NCI-H2196 (cell line): ENCODE results near the gene MVP.
"Not testable (repeated sequence)": the region's sequence is repeated elsewhere in the genome, so short reads cannot be mapped to it uniquely, and the experiment has no call there.

ENCODE experiments used
- DNase-seq: peaks from one replicate; lab custom pipeline; 2025; ENCODE audit not compliant: unreplicated experiment; lab: John Stamatoyannopoulos, UW

The MVP gene

DNA sequence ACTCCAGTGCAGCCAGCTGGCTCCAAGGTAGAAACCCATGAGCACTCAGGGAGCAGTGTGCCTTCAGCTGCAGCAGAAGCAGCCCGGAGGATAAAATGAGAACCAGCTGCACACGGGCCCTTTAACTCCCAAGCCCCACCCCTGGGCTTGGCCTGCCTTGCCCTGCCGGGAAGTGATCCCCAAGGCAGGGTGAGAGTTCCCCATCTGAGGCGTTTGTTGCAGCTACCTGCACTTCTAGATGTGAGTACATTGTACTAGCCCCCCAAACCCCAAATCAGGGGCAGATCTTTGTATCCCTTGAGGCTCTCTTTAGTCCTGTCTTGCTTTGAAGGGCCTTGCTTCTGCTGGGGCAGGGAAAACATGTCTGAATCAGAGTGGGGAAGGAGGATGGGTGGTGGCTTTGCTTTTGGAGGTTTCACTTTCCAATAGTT, at the start of gene MVP:
Gene MVP, plus strand, starts transcription at position 192 of the 431 bp plus-strand sequence. CDS start 10,088 bp downstream, outside the sequence.
- peak; percentile 75 for DNase-seq

DNA sequence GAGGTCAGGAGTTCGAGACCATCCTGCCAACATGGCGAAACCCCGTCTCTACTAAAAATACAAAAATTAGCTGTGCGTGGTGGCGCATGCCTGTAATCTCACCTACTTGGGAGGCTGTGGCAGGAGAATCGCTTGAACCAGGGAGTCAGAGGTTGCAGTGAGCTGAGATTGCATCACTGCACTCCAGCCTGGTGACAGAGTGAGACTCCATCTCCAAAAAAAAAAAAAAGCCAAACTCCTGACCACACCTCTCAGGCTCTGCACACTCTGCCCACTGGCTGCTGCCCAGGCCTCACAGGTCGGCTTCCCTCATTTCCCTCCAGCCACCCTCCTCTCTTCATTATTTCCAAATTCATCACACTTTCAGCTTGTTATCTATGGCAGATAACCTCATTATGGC, 47.9 kb upstream of the MVP start:
- DNase-seq: not testable (repeated sequence)

DNA sequence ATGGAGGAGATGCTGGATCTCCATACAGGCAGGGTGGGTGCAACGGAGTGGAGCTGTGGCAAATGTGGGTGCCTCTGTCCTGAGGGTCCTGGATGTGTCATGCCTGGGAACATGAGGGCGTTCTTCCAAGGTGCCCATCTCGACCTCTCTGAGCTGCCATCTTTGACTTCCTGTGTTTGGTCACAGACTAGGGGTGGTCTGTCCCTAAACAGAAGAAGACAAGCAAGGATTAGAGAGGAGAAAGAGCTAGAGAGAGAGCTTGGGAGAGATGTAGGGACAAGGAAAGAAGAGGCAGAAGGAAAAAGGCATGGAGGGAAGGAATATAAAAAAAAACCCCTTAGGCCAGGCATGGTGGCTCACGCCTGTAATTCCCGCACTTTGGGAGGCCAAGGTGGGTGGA, 45.5 kb upstream of the MVP start:
- no peak for DNase-seq

DNA sequence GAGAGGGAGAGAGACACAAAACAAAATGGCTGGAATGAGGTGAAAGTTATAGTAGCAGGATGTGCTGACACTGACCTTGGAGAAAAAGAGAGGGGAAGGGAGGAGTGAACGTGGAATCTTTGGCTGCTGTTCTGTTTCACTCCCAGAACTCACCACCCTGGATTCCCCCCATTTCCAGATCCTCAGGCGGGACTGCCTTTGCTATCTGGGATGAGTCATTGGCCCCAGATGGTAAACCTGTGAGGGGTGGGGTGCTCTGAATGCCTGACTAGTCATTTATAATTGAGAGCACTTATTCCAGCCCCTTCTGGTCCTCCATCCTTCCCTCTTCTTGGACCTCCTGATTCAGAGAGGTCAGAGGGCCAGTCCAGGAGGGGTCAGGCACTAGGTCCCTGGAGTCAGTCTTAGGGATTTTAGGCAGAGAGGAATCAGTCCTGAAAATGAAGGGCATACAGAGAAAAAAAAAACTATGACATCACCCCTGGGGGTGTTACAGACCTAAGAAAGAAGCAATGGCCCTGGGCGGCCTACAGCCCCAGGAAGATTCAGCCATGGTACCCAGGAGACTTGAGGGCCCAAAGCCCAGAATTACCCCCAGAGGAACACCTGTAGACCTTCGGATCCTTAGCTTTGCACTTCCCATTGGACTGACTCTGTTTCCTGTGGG, 44.4 kb upstream of the MVP start:
- no peak for DNase-seq

DNA sequence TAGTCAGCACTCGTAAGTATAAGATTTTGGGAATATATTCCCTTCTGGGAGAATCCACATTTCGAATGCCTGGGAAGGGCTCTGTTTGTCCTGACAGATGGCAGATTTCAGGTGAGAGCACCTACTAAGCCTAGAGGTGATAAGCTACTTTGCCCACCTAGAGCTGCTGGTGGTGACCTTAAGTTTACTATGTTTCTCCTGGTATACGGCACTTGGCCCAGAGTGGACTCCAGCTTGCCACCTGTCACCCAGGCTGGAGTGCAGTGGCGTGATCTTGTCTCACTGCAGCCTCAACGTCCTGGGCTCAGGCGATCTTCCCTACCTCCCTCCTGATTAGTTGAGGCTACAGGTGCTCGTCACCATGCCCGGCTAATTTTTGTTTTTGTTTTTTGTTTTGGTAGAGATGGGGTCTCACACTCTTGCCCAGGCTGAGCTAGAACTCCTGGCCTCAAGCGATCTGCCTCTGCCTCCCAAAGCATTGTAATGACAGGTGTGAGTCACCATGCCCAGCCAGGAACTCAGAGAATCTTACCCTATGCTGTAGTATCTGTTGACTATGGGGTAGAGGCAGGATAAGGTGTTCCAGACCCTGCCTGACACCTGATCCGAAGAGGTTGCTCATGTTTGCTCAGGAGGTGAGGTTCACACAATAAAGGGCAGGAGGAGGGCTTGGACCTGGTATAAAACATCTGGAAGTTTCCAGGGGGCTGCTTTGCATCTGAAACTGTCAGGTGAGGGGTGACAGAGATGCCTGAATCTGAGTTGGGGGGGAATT, 42.5 kb upstream of the MVP start, which contains the start of gene ZG16:
Gene ZG16, plus strand, starts transcription at position 681 of the 775 bp plus-strand sequence. CDS start 1,011 bp downstream, outside the sequence.
- DNase-seq: no peak

DNA sequence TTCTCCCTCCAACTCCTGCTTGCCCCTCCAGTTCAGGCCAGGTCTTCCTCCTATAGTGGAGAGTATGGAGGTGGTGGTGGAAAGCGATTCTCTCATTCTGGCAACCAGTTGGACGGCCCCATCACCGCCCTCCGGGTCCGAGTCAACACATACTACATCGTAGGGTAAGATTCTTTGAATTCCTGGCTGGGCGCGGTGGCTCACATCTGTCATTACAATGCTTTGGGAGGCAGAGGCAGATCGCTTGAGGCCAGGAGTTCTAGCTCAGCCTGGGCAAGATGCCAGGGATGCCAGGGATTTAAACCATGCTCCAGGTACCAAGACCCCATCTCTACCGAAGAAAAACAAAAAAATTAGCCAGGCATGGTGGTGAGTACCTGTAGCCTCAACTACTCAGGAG, 40.8 kb upstream of the MVP start:
- DNase-seq: no peak

DNA sequence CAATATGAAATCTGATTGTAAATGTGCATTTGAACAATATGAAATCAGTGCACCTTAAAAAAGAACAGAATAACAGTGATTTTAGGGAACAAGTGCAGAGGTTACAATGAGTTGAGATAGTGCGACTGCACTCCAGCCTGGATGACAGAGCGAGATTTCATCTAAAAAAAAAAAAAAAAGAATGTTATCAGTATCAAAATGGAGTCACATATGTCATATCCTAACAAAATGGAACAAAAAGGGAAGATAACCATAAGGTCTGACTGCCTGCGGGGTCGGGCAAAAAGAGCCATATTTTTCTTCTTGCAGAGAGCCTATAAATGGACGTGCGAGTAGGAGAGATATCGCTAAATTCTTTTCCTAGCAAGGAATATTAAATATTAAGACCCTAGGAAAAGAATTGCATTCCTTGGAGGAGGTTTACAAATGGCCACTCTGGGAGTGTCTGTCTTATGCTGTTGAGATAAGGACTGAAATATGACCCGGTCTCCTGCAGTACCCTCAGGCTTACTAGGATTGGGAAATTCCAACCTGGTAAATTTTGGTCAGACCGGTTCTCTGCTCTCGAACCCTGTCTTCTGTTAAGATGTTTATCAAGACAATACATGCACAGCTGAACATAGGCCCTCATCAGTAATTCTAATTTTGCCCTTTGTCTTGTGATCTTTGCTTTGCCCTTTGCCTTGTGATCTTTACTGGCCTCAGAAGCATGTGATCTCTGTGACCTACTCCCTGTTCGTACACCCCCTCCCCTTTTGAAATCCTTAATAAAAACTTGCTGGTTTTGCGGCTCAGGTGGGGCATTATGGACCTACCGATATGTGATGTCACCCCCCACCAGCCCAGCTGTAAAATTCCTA, 36.9 kb upstream of the MVP start:
- DNase-seq: not testable (repeated sequence)

DNA sequence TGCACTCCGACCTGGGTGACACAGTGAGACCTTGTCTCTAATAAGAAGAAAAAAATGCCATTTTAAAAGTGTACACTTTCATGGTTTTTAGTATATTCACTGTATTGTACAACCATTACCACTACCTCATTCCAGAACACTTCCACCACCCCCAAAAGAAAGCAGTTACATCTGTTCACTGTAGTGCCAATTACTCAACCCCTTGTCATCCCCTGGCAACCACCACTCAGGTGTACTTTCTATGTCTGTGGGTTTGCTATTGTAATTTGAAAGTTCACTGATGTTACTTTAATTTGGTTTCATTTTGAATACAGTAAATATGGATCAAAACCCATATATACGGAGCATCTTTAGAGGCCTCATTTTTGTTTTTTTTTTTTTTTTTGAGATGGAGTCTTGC, 36.1 kb upstream of the MVP start:
- DNase-seq: no peak

DNA sequence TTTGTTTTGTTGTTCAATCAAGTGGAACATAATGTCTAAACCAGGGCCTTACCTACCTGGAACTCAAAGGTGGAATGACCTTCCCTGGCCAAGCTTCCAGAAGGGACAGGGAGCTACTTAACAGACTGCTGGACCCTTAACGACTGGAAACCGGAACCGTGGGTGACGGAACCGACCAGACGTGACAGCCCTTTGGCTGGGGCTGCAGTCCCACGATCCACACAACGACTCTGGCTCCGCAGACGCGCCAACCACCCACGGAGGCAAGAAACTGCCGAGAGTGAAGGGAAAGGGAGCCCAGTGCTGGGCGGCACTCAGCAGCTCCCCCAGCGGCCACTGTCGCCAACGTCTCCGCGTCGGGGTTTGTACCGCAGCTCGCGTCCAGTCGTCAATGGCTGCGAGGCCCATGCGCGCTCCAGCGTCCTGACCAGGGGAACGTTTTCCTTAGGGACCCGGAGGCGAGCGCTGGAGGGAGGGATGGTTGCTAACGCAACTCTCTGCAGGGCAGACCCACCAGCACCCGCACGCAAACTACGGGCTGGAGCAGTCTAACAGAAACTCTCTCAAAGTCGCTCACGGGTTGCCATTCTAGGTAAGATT, 35.3 kb upstream of the MVP start:
- DNase-seq: no peak

DNA sequence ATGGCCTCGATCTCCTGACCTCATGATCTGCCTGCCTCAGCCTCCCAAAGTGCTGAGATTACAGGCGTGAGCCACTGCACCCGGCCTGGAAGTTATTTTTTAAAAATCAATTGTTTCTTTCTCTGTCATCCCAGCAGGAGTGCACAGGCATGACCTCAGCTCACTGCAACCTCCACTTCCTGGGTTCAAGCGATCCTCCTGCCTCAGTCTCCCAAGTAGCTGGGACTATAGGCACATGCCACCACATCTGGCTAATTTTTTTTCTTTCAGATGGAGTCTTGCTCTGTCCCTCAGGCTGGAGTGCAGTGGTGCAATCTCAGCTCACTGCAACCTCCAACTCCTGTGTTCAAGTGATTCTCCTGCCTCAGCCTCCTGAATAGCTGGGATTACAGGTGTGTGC, 33.1 kb upstream of the MVP start:
- not testable (repeated sequence) for DNase-seq

DNA sequence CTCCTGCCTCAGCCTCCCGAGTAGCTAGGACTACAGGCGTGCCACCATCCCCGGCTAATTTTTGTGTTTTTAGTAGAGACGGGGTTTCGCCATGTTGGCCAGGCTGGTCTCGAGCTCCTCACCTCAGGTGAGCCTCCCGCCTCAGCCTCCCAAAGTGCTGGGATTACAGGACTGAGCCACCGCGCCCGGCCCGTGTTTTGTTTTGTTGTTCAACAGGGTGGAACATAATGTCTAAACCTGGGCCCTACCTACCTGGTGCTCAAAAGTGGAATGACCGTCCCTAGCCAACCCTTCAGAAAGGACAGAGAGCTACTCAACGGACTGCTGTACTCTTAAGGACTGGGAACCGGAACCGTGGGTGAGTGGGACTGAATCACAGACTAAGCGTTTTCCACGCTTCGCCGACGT, 30.5 kb upstream of the MVP start:
- no peak for DNase-seq

DNA sequence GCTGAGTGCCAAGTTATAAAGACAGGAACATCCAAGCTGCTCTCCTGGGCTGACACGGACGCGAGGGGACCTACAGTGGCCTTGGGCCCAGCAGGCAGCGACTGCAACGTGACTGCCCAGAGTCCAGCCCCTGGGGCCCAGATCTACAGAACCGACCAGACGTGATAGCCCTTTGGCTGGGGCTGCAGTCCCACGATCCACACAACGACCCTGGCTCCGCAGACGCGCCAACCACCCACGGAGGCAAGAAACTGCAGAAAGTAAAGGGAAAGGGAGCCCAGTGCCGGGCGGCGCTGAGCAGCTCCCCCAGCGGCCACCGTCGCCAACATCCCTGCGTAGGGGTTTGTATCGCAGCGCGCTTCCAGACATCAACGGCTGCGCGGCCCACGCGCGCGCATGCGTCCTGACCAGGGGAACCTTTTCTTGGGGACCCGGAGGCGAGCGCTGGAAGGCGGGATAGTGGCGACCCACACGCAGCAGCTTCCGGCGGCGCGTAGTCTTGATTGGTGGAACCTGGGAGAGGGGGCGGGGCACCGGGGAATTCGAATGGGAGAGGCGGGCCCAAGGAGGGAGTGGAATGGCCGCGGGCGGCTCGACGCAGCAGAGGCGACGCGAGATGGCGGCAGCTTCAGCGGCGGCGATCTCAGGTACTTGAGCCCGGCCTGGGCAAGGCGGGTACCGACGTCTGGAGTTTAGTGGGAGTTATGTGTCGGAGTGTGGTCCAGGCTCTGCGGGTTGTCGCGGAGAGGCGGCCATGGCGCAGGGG, 29.9 kb upstream of the MVP start, which contains the start of gene KIF22:
Gene KIF22, plus strand, starts transcription at position 569 of the 766 bp plus-strand sequence. Its CDS starts 9 bp downstream, at position 578.
- peak; percentile 99 for DNase-seq

DNA sequence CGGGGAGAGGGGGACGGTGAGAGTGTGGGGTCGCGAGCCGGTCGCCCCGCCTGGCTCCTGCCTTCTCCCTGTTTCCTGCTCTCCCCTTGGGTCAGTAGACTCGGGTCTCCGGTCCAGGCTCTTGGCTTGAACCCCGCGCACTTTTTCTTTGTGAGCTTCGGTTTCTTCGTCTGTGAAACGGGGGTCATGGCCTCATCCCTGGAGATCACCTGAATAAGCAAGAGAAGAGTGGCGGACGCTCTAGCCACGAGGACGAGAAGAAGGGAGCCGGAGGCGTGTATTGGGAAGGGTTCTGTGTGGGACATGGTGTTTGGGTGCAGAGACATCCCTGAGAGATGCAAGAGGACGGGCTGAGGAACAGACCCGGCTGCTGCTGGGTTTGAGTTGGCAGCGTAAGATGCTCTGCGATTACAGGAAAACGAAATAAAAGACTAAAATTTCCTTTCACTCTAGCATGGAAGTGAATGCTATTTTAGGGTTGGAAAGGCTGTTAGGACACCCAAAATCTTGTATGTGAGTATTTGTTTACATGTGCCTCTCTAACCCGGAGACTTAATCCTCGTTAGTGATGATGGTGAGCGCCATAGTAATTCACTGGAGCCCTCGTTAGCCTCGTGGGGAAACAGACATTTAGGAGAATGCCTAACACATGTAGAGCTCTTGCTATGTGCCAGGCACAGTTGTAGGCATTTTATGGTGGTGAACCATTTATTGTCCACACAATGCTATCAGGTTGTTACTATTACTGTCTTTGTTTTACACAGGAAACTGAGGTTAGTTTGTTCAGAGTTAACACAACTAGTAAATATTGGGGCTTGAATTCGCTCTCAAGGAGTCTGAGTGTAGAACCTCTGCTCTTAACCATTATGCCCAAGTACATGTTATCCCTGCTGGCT, 29.1 kb upstream of the MVP start:
- DNase-seq: no peak

DNA sequence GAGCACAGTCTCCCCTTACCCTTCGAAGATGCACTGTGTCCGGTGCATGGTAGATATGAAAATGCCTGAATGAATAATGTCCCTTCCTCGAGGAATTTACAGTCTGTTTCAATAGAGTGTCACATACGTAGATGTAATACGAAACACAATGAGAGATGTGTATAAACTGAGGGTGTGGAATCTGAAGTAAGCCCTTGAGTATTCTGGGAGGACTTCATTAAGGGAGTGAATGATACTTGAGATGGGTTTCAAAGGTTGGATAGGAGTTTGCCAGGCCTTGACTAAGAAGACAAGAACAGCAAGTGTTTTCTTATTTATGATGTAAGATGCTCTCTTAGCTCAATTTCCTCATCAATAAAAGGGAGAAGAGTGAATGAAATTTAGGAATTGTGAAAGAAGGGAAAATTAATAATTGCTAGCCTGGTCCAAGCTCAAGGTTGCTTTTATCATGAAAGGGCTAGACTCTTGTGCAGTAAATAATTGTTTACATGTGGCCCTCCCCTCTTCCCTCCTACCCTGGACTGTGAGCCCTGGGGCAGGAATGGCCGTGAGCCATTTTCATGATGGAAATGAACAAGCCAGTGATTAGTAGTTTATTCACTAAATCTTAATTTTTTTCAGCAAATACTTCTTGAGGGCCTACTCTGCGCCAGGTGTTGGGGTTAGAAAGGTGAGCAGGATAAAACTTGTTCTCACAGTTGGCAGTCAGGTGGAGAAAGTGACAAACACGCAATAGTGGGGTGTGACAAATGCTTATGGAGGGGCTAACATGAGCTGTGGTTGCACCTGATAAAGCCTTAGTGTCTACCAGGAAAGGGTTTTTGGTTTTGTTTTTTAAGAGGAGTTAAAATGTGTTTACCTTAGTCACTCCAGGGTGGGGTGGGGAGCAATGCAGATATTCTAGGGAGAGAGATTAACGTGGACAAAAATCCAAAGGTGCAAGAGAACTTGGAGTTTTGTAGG, 28.1 kb upstream of the MVP start:
- no peak for DNase-seq

DNA sequence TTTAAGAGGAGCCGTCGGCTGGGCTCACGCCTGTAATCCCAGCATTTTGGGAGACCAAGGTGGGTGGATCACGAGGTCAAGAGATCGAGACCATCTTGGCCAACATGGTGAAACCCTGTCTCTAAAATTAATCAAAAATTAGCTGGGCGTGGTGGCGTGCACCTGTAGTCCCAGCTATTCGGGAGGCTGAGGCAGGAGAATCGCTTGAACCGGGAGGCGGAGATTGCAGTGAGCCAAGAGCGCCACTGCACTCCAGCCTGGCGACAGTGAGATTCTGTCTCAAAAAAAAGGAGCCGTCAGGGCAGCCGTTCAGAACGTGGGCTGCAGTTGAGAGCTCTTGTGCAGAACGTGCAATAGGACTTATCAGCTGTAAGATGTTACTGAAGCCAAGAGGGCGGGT, 27.1 kb upstream of the MVP start:
- not testable (repeated sequence) for DNase-seq

DNA sequence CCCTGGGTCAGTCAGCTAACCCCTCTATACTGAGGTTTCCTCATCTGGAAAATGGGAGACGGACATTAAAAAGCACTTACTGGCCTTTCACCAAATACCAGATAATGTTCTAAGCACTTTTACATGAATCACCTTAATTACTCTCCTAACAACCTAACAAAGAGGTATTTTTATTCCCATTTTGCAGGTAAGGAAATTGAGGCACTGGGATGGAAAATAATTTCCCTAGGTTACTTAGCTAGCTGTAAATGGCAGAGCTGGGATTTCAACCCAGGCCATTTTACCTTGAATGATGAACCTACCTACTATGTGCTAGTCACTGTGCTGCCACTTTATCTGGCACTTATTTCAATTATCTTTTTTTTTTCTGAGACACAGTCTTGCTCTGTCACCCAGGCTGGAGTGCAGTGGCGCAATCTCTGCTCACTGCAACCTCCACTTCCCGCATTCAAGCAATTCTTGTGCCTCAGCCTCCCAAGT, 26.0 kb upstream of the MVP start:
- no peak for DNase-seq

DNA sequence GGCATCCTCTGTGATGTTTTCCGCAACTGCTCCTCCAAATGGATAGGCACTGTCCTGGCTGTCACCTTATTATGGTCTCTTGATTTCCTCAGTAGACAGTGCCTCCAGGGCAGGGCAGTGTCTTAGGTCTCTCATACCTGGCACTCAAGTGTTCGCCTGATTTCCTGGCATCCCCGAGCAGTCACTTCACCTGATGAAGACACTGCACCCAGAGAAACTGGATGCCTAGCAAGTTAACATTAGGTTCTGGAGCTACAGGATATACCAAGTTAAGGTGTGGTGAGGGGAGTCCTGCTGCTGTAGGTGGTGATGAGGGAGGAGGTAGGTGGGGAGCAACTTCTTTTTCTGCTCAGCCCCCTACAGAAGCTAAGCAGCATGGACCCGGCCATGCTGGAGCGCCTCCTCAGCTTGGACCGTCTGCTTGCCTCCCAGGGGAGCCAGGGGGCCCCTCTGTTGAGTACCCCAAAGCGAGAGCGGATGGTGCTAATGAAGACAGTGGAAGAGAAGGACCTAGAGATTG, 17.8 kb upstream of the MVP start:
- no peak for DNase-seq

DNA sequence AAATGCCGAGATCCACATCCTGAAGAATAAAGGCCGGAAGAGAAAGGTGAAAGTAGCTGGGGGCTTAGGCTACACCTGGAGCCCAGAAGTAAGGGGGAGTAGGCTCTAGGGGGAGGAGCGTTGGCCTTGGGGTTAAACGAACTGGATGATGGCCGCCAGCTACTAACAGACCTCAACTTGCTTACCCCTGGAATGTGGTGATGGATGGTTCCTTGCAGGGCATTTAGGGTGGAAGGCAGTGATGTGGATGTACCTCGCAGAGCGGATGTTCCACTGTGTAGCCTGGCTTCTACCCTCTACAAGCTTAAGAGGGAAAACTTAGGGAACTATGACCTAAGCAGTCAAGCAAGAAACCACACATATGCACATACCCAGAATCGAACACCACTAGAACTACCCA, 16.2 kb upstream of the MVP start:
- no peak for DNase-seq
